GM06990 (cell line): ENCODE results near the gene FAM89A.
"Not testable (repeated sequence)": the region's sequence is repeated elsewhere in the genome, so short reads cannot be mapped to it uniquely, and the experiment has no call there.

Experiments used
- DNase-seq: peaks from one replicate; pipeline ENCODE4 v3.0.0-alpha.2; 2011; ENCODE audit not compliant: insufficient read length; ENCODE audit errors: extremely low read depth
- H3K27me3 ChIP-seq: replicated peaks from 2 replicates; pipeline ENCODE4 v1.6.0; 2011; ENCODE audit warnings: low read length; ENCODE audit not compliant: control insufficient read depth, insufficient read depth
- H3K36me3 ChIP-seq: 2 replicates; pipeline ENCODE4 v1.5.1; 2011; ENCODE audit warnings: low read length; ENCODE audit not compliant: control insufficient read depth, insufficient read depth
- H3K4me3 ChIP-seq: replicated peaks from 2 replicates; pipeline ENCODE4 v1.5.1; 2011; ENCODE audit warnings: low read depth, mild to moderate bottlenecking, control low read depth, low read length
- CTCF ChIP-seq: IDR thresholded peaks from 2 replicates; pipeline ENCODE4 v1.5.1; 2011; ENCODE audit warnings: low read length, control low read depth, mild to moderate bottlenecking, inconsistent platforms; ENCODE audit not compliant: insufficient read depth, poor library complexity, severe bottlenecking

Gene FAM89A

DNA sequence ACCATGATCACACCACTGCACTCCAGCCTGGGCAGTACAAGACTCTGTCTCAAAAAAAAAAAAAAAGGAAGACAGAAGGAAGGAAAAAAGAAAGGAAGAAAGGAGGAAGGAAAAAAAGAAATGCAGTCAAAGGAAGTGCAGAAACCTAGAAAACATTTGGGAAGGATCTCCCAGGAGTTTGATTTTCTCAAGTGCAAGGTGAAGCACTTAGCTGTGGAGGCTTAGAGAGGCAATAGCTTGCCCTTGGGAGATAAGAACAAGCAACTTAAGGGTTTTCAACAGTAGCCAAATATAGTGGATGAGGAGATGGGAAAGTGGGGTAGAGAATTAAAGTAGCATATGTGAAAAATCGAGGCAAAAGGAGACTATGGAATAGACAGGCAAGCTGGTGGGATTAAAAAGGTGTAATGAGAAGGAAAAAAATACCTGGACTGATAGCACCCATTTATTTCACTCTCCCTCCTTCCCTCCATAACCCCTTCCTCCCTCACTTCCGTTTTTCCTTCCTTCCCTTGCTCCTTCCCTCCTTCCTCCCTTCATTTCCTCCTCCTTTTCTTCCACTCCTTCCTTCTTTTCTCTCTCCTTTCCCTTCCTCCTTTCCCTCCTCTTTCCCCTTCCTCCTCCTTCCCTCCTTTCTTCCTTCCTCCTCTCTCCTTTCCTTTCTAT is 6.8 kb upstream of the FAM89A start:
- Histone ChIP-seq H3K36me3 (no peaks in the 10 kb centered on the region), H3K27me3 (no peaks in the 10 kb centered on the region), H3K4me3 (no peak overlapping the region)
- DNase-seq = no peak
- TF ChIP-seq CTCF = no peak

- not testable (repeated sequence) for H3K36me3 ChIP-seq, H3K4me3 ChIP-seq, DNase-seq, H3K27me3 ChIP-seq
Measured at GRCh38 chr1:231045921-231046729, 6.1 kb upstream of the FAM89A start.

DNA sequence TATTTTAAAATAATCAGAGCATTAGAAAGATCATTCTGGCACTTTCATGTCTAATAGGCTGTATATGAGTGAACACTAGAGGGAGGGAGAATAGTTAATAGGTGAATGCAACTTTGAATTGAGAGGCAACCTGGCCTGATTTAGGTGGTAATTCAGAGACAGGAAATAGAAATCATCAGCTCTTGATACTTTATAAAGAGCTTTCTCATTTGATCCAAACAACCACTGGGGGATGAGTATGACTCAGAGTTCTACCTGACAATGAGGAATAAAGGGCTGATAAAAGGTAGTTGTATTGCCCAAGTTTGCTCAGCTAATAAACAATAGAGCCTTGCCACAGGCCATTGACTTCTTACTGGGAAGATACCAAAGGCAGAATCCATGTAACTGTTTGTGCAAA is 5.2 kb upstream of the FAM89A start:
- Histone ChIP-seq H3K36me3 (no peaks in the 10 kb centered on the region), H3K27me3 (no peaks in the 10 kb centered on the region), H3K4me3 (no peak overlapping the region)
- DNase-seq = no peak
- TF ChIP-seq CTCF = no peak

- TF ChIP-seq CTCF = no peak
- H3K36me3 ChIP-seq = no peaks in the 10 kb centered on the region
- H3K4me3 ChIP-seq = no peak overlapping the region
- DNase-seq = no peak
- H3K27me3 ChIP-seq = no peaks in the 10 kb centered on the region
Measured at GRCh38 chr1:231044588-231044987, 4.5 kb upstream of the FAM89A start.

DNA sequence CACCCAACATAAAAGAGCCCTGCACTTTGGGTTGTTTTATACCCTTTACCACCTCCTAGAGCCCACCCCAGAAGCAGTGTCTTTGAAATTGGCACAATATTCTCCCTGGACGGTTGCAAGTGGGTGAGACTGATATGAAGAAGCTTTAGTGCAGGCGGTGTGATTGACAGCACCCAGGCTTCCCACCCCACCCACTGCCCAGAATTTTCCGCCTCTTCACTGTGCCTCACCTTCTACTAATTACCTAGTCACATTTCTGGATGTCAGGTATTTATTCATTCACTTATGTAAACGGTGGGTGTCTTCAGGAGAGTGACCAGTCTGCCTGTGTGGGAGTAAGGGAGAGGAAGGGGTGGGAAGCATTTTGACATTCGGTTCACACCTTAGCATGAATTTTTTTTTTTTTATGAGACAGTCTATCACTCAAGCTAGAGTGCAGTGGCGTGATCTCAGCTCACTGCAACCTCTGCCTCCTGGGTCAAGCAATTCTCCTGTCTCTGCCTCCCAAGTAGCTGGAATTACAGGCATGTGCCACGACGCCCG is 1.7 kb upstream of the FAM89A start:
- peaks cover 1% of the 10 kb centered on the region; the same call in 1 of the 2 replicates for H3K27me3 ChIP-seq

More for the DNA sequence above, 1.7 kb upstream of the FAM89A start:
- no peak for DNase-seq
- no peaks in the 10 kb centered on the region for H3K36me3 ChIP-seq
- no peak overlapping the region for H3K4me3 ChIP-seq
- no peak for TF ChIP-seq CTCF
